Cardiac muscle cell (in vitro differentiated cells and primary cell): ENCODE data around the gene F2RL2. TPM values are rescaled to one million over a fixed set of nuclear protein-coding genes. Genes with fewer than 3 reads are reported as not detected.

Source experiments
- DNase-seq, 2 donors: peaks; one replicate each; pipeline versions ENCODE4 v3.0.0 to v3.0.0-alpha.2; 2010 to 2017; ENCODE audit warnings: low read depth in 1 of 2, low spot score in 1 of 2
- H3K27ac ChIP-seq: fragments of 200-600 bp; sonication (generic); 2 replicates; pipeline ENCODE4 v1.5.1; 2016
- H3K27me3 ChIP-seq: fragments of 200-600 bp; sonication (generic); 2 replicates; pipeline ENCODE4 v1.6.0; 2016; ENCODE audit warnings: control low read depth
- H3K36me3 ChIP-seq: fragments of 200-600 bp; sonication (generic); 2 replicates; pipeline ENCODE4 v1.5.1; 2016; ENCODE audit warnings: control low read depth
- H3K4me1 ChIP-seq: fragments of 200-600 bp; sonication (generic); 2 replicates; pipeline ENCODE4 v1.8.1; 2017; ENCODE audit warnings: low read depth, mild to moderate bottlenecking, mixed run types
- H3K4me3 ChIP-seq: fragments of 200-600 bp; sonication (generic); 2 replicates; pipeline ENCODE4 v1.5.1; 2016; ENCODE audit warnings: mild to moderate bottlenecking
- H3K9me3 ChIP-seq: fragments of 200-600 bp; sonication (generic); 2 replicates; pipeline ENCODE4 v1.5.1; 2017; ENCODE audit warnings: low read depth, mild to moderate bottlenecking, control low read depth
- polyA plus RNA-seq: library from polyadenylated mRNA; unstranded; fragments of >200 nt; fragmentation: Nextera tagmentation; extraction: Ambion mirVana; gene quantifications from 2 replicates; pipeline ENCODE4 v1.2.1, GENCODE V29; 2016
- total RNA-seq: library from RNA; depleted of rRNA; stranded (reverse); fragments of >200 nt; gene quantifications from 2 replicates; pipeline ENCODE4 v1.2.3, GENCODE V29; 2016
- TF ChIP-seq, protein P1 (sequence below): IDR thresholded peaks from 2 replicates; pipeline ENCODE4 v1.5.1; 2012; ENCODE audit warnings: low read depth, mild to moderate bottlenecking, low read length

F2RL2 gene
- total and polyA plus RNA-seq, 2 experiments from 2014 or later: 0.32 to 0.98 TPM

DNA sequence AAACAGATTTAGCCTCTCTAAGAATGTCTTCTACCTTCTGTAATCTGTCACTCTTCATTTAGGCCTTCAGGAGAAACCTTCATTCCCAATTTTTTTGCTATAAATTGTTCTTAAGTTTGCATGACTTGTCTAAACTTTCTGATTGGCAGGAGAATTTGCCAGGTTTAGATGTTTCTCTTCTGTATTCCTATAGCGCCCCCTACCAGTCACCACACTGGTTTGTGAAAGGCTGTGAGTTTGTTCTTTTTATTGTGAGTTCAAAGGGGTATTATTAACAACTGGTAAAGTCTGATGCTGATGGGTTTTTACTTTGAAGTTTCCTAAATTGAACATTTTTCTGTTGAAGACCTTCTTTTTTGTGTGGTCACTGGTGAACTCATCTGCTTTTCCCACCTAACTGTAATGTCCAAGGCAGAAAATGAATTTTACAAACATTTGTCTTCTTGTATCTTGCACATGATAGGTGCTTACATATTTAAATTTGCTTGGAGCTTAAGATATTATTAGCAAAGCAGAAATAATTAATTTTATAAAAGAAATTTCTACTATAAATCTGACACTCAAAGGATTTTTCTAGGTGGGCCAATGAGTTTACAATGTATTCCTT lies 18.4 kb upstream of the F2RL2 start:
- peak; percentile 81 to 87 for DNase-seq
- no peak overlapping the region for H3K27ac ChIP-seq
- H3K36me3 ChIP-seq: no peaks in the 10 kb centered on the region
- H3K9me3 ChIP-seq: no peaks in the 10 kb centered on the region
- no peaks in the 10 kb centered on the region for H3K4me1 ChIP-seq
- H3K27me3 ChIP-seq: no peaks in the 10 kb centered on the region
- TF ChIP-seq, protein P1, sequence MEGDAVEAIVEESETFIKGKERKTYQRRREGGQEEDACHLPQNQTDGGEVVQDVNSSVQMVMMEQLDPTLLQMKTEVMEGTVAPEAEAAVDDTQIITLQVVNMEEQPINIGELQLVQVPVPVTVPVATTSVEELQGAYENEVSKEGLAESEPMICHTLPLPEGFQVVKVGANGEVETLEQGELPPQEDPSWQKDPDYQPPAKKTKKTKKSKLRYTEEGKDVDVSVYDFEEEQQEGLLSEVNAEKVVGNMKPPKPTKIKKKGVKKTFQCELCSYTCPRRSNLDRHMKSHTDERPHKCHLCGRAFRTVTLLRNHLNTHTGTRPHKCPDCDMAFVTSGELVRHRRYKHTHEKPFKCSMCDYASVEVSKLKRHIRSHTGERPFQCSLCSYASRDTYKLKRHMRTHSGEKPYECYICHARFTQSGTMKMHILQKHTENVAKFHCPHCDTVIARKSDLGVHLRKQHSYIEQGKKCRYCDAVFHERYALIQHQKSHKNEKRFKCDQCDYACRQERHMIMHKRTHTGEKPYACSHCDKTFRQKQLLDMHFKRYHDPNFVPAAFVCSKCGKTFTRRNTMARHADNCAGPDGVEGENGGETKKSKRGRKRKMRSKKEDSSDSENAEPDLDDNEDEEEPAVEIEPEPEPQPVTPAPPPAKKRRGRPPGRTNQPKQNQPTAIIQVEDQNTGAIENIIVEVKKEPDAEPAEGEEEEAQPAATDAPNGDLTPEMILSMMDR: peak; percentile 87
- no peak overlapping the region for H3K4me3 ChIP-seq

DNA sequence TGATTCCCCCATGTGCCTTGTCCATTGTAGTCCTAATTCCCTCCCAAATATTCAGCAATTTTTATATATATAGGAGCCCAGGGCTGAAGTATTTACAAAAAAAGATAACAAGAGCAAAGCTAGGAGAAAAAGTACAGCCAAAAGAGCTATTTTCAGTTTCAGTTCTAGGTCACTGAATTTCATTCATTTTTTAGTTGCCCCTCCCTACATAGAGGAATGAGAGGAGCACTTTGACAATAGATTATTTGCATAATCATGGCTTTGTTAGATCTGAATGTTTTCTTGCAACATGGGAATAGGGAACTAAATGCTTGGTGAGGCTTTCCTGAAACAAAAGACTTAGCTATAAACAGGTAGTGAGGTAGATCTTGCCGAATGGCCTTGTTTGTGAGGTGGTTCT lies 15.3 kb upstream of the F2RL2 start:
- H3K27ac ChIP-seq: no peak overlapping the region

DNA sequence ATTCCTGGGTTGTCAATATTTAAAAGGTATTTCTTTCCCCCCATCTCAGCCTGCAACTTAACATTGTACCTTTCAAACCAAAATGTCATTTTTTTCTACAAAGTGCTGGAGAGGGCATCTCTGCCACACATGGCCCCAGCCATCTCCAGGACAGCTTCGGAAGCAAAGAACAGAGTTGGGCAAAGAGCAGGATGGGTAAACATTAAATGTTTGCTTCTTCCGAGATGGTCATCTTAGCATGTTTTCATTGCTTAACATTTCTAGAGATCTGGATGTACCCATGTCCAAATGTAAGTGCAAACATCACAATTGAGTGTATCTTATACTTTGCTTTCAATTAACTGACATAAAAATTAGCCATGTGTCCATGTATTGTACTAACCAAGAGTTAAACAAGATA lies 14.3 kb upstream of the F2RL2 start:
- no peaks in the 10 kb centered on the region for H3K36me3 ChIP-seq
- no peaks in the 10 kb centered on the region for H3K4me1 ChIP-seq
- TF ChIP-seq, protein P1: no peak

More for the DNA sequence above, 15.3 kb upstream of the F2RL2 start:
- DNase-seq: no peak
- Histone ChIP-seq H3K4me3 (no peak overlapping the region), H3K9me3 (no peaks in the 10 kb centered on the region), H3K36me3 (no peaks in the 10 kb centered on the region), H3K4me1 (no peaks in the 10 kb centered on the region), H3K27me3 (no peaks in the 10 kb centered on the region)
- TF ChIP-seq, protein P1: no peak

DNA sequence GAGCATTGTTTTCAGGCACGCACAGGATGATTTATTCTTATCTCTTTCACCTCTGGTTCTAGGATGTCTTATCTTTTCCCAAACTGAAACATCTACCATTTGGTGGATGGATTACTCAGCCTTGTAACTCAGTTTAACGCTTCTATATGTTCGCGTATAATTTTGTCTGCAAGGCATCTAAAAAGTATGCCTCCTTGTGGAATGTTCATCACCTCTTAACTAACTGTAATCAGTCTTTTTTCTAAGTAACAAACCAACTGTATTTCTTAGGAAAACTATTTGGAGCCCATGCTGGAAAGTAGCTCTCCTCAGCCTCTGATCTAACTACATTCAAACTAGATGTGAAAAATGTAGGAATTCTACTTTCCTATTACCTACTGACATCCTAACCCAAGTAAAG lies 11.5 kb upstream of the F2RL2 start:
- Histone ChIP-seq H3K36me3 (no peaks in the 10 kb centered on the region), H3K9me3 (no peaks in the 10 kb centered on the region), H3K4me3 (no peak overlapping the region), H3K4me1 (no peaks in the 10 kb centered on the region), H3K27me3 (no peaks in the 10 kb centered on the region), H3K27ac (no peak overlapping the region)
- no peak for DNase-seq
- TF ChIP-seq, protein P1: no peak

More for the DNA sequence above, 14.3 kb upstream of the F2RL2 start:
- no peak overlapping the region for H3K4me3 ChIP-seq
- no peaks in the 10 kb centered on the region for H3K27me3 ChIP-seq
- DNase-seq: no peak
- H3K9me3 ChIP-seq: no peaks in the 10 kb centered on the region
- H3K27ac ChIP-seq: no peak overlapping the region

DNA sequence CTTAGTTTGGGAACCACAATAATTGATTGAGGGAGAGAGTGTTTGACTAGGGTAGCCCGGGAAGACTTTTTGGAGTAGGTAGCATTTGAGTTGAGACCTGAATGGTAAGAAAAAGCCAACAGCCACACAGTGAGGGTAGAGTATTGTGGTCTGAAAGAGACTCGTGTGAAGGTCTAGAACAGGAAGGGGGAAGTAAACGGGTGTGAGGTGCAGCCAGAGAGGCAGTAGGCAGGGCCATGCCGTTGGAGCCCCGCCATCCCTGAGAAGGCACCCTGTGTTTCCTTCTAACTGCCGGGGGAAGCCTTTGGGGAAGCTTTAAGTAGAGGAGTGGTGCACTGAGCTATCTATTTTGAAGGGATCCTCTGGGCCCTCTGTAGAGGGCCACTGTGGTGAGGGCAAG lies 3.5 kb upstream of the F2RL2 start:
- Histone ChIP-seq H3K27ac (no peak overlapping the region), H3K36me3 (no peaks in the 10 kb centered on the region), H3K4me1 (no peaks in the 10 kb centered on the region), H3K4me3 (no peak overlapping the region), H3K9me3 (no peaks in the 10 kb centered on the region), H3K27me3 (no peaks in the 10 kb centered on the region)
- no peak for DNase-seq
- TF ChIP-seq, protein P1: no peak
